Natural killer cell (primary cell): Measurements from ENCODE around the gene LRRC3B. TPM values are rescaled to one million over a fixed set of nuclear protein-coding genes. Genes with fewer than 3 reads are reported as not detected.

Source experiments
- ATAC-seq, 3 donors: fragments of 150-1000 bp in 2 of 3; fragments of 200-7000 bp in 1 of 3; cut with Tn5 transposase; 1 replicate in 1 of 3; 2 replicates in 2 of 3; pipeline ENCODE4 v1.10.0; 2021; ENCODE audit warnings: mild to moderate bottlenecking in 2 of 3, moderate library complexity in 2 of 3
- DNase-seq, 2 donors: peaks; one replicate each; pipeline versions ENCODE4 v3.0.0 to v3.0.0-alpha.2; 2013 to 2021; ENCODE audit warnings: mixed read lengths in 1 of 2
- H3K27ac ChIP-seq: one replicate; pipeline ENCODE4 v1.5.1; 2013; ENCODE audit warnings: mild to moderate bottlenecking, low read length
- H3K27me3 ChIP-seq: one replicate; pipeline ENCODE4 v1.6.1; 2013; ENCODE audit warnings: low read length; ENCODE audit not compliant: control insufficient read depth, insufficient read depth
- H3K36me3 ChIP-seq: one replicate; pipeline ENCODE4 v1.6.1; 2013; ENCODE audit warnings: low read length; ENCODE audit not compliant: control insufficient read depth, insufficient read depth
- H3K4me1 ChIP-seq: one replicate; pipeline ENCODE4 v1.6.1; 2013; ENCODE audit warnings: low read length; ENCODE audit not compliant: control insufficient read depth, insufficient read depth
- H3K4me3 ChIP-seq: one replicate; pipeline ENCODE4 v1.5.1; 2013; ENCODE audit warnings: low read length
- H3K9me3 ChIP-seq: one replicate; pipeline ENCODE4 v1.6.1; 2013; ENCODE audit warnings: low read length; ENCODE audit not compliant: control insufficient read depth, insufficient read depth
- H3K27ac Mint-ChIP-seq, 2 donors: one replicate each; pipeline ENCODE4 v1.8.0; 2022; ENCODE audit warnings: mild to moderate bottlenecking in 2 of 2, mixed read lengths in 2 of 2, moderate library complexity in 1 of 2
- H3K27me3 Mint-ChIP-seq, 2 donors: one replicate each; pipeline ENCODE4 v1.8.0; 2022; ENCODE audit warnings: low read depth in 2 of 2, mixed read lengths in 2 of 2
- H3K36me3 Mint-ChIP-seq: one replicate; pipeline ENCODE4 v1.8.0; 2022; ENCODE audit warnings: mixed read lengths
- H3K4me1 Mint-ChIP-seq, 2 donors: one replicate each; pipeline ENCODE4 v1.8.0; 2022; ENCODE audit warnings: mixed read lengths in 2 of 2
- H3K4me3 Mint-ChIP-seq: one replicate; pipeline ENCODE4 v1.8.0; 2022; ENCODE audit warnings: mild to moderate bottlenecking, moderate library complexity, mixed read lengths
- H3K9me3 Mint-ChIP-seq, 2 donors: one replicate each; pipeline ENCODE4 v1.8.0; 2022; ENCODE audit warnings: mixed read lengths in 2 of 2
- WGBS: methylation state at CpG from one replicate; pipeline ENCODE4 v1.1.7; 2013; ENCODE audit warnings: missing lambda C conversion rate; ENCODE audit not compliant: insufficient coverage; 5-methylcytosine and 5-hydroxymethylcytosine counted together
- intact Hi-C: fragments of 100-400 bp; cut with micrococcal nuclease; formaldehyde crosslinking; loops from one replicate; pipeline ENCODE4 v1.14.2; 2022
- total RNA-seq, 4 donors: library from RNA; stranded (reverse); fragments of 120-200 nt in 1 of 4; gene quantifications; one replicate each; pipeline versions ENCODE4 v1.2.3 to v1.2.4, GENCODE V29; 2013 to 2022
- TF ChIP-seq, protein P1 (sequence below): fragments of 200-600 bp; IDR thresholded peaks from one replicate; pipeline ENCODE4 v1.8.0; 2022; ENCODE audit warnings: antibody characterized with exemption

The LRRC3B gene
- total RNA-seq, 3 donors from 2014 or later (not counting 1 experiment from before 2014, with no cell fraction given), result not detected

DNA sequence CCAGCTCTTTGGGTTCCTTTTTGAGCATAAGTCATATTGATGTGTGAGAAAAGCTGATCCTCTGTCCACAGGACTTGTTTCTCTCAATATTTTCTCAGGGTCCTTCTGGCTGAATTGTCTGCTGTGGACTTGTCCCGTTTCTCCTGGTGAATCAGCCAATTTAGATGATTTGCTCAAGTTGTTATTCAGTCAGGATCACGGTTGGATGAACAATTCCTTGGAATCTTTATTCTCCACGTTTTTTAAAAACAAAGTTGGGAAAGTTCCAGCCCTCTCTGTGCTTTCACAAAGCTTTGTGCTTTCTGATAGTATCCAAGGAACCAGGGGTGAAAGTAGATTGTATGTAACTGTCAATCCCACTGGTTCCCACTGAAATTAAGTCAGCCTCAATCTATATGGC, 61.3 kb downstream of the LRRC3B start:
- Histone ChIP-seq H3K36me3 (no peaks in the 10 kb centered on the region), H3K27ac (no peak overlapping the region), H3K9me3 (peaks cover 3% of the 10 kb centered on the region), H3K27me3 (no peaks in the 10 kb centered on the region), H3K4me3 (no peak overlapping the region), H3K4me1 (no peaks in the 10 kb centered on the region)
- Mint-ChIP-seq H3K27ac (no peak overlapping the region), H3K36me3 (no peaks in the 10 kb centered on the region), H3K27me3 (no peaks in the 10 kb centered on the region), H3K9me3 (peaks cover 11 to 17% of the 10 kb centered on the region in 2 donors), H3K4me1 (no peaks in the 10 kb centered on the region), H3K4me3 (no peak overlapping the region)
- intact Hi-C loops, result no loop called here
- TF ChIP-seq, protein P1, sequence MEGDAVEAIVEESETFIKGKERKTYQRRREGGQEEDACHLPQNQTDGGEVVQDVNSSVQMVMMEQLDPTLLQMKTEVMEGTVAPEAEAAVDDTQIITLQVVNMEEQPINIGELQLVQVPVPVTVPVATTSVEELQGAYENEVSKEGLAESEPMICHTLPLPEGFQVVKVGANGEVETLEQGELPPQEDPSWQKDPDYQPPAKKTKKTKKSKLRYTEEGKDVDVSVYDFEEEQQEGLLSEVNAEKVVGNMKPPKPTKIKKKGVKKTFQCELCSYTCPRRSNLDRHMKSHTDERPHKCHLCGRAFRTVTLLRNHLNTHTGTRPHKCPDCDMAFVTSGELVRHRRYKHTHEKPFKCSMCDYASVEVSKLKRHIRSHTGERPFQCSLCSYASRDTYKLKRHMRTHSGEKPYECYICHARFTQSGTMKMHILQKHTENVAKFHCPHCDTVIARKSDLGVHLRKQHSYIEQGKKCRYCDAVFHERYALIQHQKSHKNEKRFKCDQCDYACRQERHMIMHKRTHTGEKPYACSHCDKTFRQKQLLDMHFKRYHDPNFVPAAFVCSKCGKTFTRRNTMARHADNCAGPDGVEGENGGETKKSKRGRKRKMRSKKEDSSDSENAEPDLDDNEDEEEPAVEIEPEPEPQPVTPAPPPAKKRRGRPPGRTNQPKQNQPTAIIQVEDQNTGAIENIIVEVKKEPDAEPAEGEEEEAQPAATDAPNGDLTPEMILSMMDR, result no peak
- DNase-seq (no peak), ATAC-seq (no peak)
- 80% methylated on average over 3 of the region's 3 CpGs for WGBS

DNA sequence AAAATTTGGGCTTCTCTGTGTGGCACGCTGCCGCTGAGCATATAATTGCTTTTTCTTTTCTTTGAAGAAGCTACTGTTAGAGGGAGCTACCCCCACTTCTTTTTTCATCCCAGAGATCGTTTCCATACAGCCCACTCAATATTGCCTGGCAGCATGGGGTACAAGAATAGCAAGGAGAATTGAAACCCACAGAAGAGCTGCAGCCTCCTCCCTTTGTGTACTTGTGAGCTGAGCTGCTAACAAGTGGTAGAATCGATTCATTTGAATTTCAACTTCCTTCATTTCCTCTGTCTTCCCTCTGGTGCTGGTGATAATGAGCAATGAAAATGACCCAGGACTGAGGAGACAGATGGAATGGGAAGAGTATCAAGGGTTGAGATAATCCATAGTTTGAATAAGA, 64.9 kb downstream of the LRRC3B start:
- Histone ChIP-seq H3K27me3 (no peaks in the 10 kb centered on the region), H3K36me3 (no peaks in the 10 kb centered on the region), H3K4me1 (no peaks in the 10 kb centered on the region), H3K4me3 (no peak overlapping the region), H3K9me3 (peaks cover 3% of the 10 kb centered on the region), H3K27ac (no peak overlapping the region)
- Mint-ChIP-seq H3K36me3 (no peaks in the 10 kb centered on the region), H3K27me3 (no peaks in the 10 kb centered on the region), H3K4me1 (no peaks in the 10 kb centered on the region), H3K9me3 (peaks cover 8 to 11% of the 10 kb centered on the region in 2 donors), H3K4me3 (no peak overlapping the region), H3K27ac (no peak overlapping the region)
- intact Hi-C loops, result no loop called here
- TF ChIP-seq, protein P1, result no peak
- no peak for ATAC-seq
- WGBS, result 71% methylated on average over 2 of the region's 4 CpGs
- DNase-seq, result no peak

GRCh38 chr3:26699553-26699952, 77.0 kb downstream of the LRRC3B start:
- Histone ChIP-seq H3K4me1 (no peaks in the 10 kb centered on the region), H3K9me3 (no peaks in the 10 kb centered on the region), H3K36me3 (no peaks in the 10 kb centered on the region), H3K4me3 (no peak overlapping the region), H3K27me3 (no peaks in the 10 kb centered on the region), H3K27ac (no peak overlapping the region)
- no peaks in the 10 kb centered on the region for H3K4me1 Mint-ChIP-seq
- H3K27ac Mint-ChIP-seq, result no peak overlapping the region
- intact Hi-C loops, result no loop called here
- no peak for DNase-seq
- TF ChIP-seq, protein P1, result no peak
- H3K9me3 Mint-ChIP-seq, result peaks cover 12 to 14% of the 10 kb centered on the region in 2 donors
- H3K36me3 Mint-ChIP-seq, result no peaks in the 10 kb centered on the region
- whole genome bisulfite sequencing, result 80% methylated on average over 1 of the region's 2 CpGs
- no peak for ATAC-seq
- no peak overlapping the region for H3K4me3 Mint-ChIP-seq
- H3K27me3 Mint-ChIP-seq, result no peaks in the 10 kb centered on the region

DNA sequence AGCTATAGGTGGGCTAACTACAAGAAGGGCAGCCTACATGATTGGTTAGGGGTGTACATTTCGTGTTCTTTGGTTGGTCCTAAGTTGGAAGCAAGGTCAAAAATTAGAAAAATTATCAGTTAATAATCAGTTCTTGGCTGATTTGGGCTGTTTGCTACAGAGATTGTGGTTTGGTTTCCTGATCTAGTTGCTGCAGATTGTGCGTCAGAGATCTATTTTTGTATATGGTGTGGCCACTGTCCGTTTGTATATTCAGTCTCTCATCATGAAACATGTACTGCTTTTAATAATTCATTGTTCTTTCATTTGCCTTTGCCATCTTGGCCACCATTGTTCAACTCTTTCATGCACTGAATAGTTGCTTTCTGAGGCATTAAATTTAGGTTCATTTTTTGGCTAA, 80.9 kb downstream of the LRRC3B start:
- DNase-seq (no peak), ATAC-seq (no peak)
- Mint-ChIP-seq H3K27me3 (no peaks in the 10 kb centered on the region), H3K36me3 (no peaks in the 10 kb centered on the region), H3K27ac (no peak overlapping the region), H3K4me3 (no peak overlapping the region), H3K4me1 (no peaks in the 10 kb centered on the region), H3K9me3 (peaks cover 6 to 7% of the 10 kb centered on the region in 2 donors)
- H3K9me3 ChIP-seq, result no peaks in the 10 kb centered on the region
- H3K27me3 ChIP-seq, result no peaks in the 10 kb centered on the region
- TF ChIP-seq, protein P1, result no peak
- H3K27ac ChIP-seq, result no peak overlapping the region
- no peaks in the 10 kb centered on the region for H3K4me1 ChIP-seq
- H3K4me3 ChIP-seq, result no peak overlapping the region
- WGBS, result 56% methylated on average over 3 of the region's 3 CpGs
- intact Hi-C loops, result no loop called here
- no peaks in the 10 kb centered on the region for H3K36me3 ChIP-seq
